CD4-positive, alpha-beta T cell treated with Interleukin-15 for 4 hours (primary cell): ENCODE data around the gene EPN3.

ENCODE experiments used
- DNase-seq: peaks from one replicate; pipeline ENCODE4 v3.0.0-alpha.2; 2020; ENCODE audit warnings: low spot score

EPN3 gene

DNA sequence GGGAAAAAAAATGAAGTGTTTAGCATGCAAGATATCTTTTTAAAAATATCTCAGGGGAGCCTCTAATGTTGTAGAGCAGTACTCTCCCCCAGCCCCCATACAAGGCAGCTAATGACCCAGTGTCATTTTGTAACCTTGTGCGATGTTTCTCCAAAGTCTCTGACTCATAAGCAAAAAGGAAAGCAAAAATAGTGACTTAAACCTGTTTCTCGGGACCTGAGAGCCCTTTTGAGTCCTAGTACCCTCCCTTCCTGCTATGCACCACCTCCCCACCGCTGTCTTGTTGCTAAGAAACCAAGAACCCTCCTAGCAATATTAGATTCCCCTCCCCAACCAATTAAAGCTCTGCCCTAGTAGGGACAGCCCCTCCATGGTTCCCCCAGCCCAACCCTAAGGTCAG is 21.5 kb upstream of the EPN3 start:
- peak; percentile 75 for DNase-seq

DNA sequence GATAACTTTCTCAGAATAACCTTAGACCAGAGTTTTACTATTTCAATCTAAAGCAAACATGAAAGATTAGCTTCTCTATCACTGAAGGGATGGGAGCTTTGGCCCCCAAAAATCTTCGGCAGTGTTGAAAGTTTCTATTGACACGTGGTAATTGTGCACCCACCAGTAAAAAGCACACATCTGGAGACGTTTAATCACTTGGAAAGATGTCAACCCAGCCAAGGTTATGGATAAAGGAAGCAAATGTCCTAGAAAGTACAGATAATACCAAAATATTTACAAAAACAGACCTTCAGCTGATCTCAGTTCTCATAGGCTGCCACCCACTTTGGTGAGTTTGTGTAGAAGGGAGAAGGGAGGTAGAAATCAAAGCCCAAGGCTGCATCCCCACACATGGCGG is 19.0 kb upstream of the EPN3 start:
- DNase-seq, result no peak

DNA sequence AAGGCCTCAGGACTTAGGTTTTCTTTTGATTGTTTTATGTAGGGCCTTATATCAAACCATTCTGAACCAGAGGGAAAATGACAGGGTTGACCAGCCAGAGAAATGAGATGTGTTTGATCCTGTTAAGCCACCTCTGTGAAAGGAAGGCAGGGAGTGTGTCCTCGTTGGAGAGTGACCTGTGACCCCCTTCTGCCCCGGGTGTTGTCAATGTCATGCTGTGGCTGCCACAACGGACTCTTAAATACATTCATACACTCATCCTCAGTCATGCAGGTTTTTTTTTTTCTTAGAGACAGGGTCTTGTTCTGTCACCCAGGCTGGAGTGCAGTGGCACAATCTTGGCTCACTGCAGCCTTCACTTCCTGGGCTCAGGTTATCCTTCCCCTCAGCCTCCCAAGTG is 18.1 kb upstream of the EPN3 start:
- DNase-seq, result no peak

DNA sequence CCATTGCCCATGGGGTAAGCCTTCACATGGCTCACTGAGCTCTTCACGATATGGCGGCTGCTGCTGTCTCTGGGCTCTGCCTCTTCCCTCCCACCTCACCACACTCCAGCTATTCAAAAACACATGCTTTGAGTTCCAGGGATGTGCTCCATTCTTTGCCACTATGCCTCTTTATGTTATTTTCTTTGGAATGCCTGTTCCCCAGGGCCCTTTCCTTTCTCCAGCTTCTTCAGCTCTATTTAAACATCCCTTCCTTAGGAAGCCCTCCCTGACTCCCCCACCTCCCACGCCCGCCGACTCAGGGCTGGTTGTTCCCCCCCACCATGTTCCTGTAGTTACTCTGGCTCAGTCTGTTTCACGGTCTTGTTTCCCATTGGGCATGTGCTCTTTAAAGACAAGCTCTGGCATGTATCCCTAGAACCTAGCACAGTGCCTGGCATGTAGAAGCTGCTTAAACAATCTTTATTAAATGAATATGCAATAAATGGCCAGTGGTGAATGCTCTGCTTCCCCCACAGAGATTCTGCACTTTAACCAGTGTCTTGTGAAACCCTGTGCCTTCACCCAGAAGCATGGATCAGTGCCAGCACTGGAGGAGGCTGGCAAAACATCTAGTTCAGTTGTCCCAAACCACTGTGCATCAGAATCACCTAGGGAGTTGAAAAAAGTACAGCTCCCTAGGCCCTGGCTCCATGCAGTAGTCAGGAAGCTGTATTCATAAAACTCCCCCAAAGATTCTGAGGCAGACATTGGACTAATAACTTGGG is 17.4 kb upstream of the EPN3 start:
- no peak for DNase-seq

DNA sequence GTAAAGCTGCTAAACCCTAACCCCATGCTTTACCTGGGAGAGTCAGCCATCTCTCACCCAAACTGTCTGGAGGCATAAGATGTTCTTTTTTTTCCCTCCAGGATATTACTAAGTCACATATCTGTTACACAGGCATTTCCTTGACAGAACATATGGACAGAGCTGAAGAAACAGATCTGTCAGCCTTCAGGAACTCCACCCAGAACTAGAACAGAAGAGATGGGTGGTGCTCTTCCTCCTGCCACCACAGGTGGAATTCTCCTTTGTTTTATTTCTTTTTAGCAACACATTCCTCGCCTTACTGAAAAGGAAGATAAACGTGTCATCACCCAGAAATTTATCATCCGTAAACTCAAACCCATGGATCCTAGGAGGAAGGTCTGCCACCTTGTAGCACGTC is 15.5 kb upstream of the EPN3 start:
- DNase-seq, result no peak

DNA sequence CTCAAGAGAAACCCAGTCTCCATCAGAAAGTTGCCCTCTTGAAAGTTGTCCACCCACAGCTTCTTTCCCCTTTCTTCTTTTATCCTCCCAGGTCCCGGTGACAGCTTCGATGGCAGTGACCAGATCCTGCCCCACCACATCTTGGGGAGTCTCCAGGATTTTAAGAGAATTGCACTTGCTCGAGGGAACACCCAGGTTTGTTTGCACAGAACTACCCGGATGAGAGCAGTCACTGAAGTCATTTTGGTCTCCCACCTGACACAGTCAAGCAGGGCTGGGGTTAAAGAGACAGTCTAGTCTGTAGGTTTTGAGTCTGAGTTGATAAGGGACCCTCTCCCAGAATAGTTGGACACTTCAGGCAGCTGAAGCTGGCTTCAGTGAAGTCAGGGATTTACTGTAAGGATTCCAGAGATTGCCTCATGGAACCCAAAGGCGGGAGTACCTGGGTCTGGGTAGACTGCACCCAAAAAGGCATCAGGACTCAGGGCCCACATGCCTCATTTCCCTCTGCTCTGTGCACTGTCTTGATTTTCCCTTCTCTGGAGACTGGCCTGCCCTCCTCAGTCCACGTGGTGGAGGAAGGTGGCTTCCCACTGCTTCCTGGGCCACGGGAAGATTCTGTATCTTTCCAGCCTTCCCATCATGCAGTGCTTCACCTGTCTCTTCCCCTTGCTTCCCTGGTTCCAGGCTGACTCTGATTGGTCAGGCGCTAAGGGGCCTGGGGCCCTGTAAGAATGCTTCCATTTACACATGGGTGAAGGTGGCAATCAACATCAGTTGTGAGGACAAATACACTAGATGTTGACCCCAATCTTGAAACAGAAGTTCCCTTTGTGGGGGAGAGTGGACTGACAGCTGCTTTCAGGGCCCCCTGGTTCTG is 14.8 kb upstream of the EPN3 start:
- no peak for DNase-seq

DNA sequence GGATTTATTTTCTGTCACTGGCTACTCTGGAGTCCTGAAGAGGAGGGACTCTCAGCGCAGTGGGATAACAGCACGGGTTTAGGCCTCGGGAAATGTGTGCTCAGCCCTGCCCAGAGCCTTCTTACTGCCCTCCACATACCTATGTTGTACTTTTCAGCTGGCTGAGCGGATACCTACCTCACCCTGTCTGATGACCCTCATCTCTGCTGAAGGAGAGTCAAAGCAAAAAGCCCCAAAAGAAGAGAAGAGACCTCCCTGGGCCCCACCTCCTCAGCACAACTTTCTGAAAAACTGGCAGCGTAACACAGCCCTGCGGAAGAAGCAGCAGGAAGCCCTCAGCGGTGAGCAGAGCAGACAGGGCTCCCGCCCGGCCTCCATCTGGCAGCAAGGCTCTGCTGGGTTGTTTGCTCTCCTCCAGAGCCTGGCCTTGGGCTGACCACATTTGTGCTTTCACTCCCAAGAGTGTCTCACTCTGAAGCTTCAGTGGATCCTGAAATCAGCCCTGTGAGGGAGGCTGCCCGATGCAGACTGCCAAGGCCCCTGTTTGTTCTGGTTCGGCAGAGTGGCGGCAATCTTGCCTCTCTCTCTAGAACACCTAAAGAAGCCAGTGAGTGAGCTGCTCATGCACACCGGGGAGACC is 14.0 kb upstream of the EPN3 start:
- DNase-seq, result no peak

DNA sequence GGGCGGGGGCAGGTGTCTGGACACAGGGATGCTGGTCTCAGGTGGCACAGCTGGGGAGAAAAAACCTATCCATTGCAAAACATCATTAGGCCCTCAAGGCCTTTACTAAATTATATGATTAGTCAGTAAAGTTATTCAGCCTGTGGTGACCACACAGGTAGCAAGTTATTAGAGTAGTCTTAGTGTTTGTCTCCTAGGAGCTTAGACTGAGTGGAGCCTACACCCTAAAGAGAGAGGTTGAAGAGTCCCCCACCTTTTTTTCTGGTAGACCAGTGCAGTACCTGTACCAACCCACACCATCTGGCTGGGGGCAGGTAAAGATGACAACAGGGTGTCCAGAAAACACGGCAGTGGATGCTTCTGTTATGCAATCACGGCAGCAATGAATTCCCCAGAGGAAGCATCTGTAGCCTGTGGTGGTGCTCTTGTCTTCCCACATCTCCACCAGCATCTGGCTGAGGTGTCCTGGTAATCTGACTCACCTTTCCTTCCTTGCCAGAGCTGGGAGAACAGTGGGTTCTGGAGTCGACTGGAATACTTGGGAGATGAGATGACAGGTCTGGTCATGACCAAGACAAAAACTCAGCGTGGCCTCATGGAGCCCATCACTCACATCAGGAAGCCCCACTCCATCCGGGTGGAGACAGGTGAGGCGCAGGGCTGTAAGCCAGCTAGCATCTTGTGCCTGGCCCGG is 13.2 kb upstream of the EPN3 start:
- no peak for DNase-seq

DNA sequence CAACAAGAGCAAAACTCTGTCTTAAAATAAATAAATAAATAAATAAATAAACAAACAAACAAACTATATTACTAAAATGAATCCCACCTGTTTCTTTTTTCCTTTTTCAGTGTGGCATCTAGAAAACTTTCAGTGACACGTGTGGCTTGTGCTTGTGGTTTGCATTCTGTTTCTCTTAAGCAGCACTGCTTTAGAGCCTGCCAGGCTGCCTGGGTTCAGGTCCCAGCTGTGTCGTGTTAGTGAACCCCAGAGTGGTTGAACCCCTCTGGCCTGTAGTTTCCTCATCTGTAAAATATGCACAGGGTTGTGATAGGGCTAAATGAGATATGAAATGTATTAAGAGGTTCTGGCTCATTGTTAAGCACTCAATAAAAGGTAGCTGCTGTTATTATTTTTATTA is 12.1 kb upstream of the EPN3 start:
- no peak for DNase-seq

DNA sequence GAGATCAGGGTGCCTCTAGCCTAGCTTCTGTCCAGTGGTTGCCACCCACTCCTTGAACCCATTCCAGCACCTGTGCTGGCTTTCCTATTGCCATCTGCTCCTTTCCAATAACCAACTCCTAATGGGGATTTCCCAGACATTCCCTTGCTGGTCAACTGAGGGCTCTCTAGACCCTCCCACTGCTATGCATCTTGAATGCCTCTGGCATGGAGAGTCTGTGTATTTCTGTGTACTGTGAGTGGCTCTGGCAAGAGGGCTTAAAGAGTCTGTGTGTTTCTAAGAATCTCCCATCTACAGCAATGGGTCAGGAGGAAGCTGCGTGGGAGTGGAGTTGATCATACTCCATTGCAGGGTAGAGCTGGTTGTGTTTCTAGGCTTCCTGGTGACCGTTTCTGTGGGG is 11.0 kb upstream of the EPN3 start:
- DNase-seq, result no peak

DNA sequence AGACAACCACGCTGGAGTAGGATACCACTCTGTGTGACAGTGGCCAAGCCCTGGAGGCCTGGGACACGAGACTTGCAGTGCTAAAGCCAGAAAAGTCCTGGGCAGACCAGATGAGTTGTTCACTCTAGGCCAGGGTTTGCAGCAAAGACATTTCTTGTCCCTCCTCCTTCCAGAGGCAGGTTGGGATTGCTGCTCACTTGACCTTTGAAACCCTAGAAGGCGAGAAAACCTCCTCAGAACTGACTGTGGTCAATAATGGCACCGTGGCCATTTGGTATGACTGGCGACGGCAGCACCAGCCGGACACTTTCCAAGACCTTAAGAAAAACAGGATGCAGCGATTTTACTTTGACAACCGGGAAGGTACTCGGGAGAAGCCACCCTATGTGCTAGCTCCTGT is 9.8 kb upstream of the EPN3 start:
- no peak for DNase-seq

DNA sequence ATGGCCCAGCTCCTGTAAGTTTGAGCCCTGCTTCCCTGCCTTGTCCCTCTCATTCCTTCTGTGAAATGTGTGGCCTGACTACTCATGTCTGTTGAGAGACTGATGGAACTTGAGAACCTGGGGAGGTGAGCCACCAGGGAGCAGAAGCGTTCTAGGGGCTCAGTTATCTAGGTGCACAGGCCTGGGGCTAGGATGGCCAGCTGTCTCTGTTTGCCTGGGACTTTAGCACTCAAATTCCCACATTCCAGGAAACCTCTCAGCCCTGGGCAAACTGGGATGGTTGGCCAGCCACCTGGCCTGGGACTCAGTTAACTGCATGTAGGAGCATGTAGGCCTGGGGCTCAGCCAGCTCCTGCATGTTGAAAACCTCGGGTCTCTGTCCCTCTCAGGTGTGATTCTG is 9.3 kb upstream of the EPN3 start:
- DNase-seq, result no peak

DNA sequence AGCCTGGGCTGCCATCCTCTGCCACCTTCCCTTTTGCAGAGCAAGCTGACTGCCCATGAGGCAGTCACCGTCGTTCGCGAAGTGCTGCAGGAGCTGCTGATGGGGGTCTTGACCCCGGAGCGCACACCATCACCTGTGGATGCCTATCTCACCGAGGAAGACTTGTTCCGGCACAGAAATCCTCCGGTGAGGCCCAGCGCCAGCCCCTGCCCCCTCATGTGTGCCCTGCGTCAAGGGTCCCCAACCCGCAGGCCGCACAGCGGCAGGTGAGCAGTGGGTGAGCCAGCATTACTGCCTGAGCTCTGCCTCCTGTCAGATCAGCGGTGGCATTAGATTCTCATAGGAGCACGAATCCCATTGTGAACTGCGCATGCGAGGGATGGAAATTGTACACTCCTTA is 7.7 kb upstream of the EPN3 start:
- no peak for DNase-seq

DNA sequence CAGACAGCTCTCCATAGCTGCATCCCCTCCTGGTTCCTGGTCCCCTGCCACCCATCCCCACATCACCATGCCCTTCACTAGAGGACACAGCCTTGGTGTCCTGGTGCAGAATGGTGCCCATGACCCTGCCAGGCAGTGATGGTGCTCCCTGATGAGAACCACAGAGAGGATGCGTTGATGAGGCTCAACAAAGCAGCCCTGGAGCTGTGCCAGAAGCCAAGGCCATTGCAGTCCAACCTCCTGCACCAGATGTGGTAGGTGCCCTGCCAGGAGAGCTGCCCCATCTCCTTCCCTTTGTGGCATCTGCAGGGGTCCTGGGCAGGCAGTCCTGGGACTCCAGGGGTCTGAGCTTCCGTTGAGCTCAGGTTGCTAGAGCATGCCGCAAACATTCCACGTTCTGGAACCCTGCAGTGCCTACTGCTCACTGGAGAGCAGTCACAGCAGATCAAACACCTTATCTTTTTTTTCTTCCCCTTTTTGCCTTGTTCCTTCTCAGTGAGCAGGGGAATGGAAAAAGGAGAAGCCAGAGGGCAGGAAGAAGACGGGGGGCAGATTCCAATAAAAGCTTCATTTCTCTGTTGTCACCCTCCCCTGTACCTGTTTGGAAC is 5.3 kb upstream of the EPN3 start:
- no peak for DNase-seq

DNA sequence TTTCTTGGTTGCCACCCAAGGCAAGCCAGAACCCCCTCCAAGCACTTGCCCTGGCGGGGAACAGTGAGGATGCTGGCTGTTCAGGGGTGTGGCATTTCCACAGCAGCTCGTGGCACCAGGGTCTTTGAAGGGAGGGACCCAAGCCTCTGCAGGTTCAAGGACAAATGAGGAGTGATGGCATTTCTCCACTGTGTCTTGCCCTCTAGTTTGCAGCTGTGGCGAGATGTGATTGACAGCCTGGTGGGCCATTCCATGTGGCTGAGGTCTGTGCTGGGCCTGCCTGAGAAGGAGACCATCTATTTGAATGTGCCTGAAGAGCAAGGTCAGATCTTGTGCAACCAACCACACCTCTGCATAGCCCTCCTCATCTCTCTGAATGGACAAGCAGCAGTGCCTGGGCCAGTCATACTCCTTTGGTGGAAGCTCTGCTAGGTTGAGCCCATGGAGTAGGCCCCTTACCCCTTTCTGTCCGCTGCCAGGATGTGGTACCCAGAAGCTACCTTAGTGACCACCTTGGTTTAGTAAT is 4.5 kb upstream of the EPN3 start:
- no peak for DNase-seq

DNA sequence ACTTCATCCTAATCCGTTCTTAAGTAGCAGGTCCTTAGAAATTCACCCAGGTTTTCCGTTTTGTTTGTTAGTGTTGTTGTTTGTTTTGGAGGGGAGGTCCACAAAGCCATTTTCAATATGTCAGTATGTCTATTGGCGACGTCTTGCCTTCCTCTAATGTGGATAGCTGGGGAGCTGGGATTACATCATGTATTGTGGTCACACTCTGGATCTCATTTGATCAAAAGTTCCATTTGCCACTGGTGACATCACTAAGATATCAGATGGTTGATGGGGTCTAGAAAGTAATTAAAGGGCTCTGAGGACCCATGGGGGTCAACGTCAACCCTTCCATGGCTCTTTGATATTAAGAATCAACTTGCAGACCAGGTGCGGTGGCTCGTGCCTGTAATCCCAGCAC is 2.7 kb upstream of the EPN3 start:
- DNase-seq, result no peak

DNA sequence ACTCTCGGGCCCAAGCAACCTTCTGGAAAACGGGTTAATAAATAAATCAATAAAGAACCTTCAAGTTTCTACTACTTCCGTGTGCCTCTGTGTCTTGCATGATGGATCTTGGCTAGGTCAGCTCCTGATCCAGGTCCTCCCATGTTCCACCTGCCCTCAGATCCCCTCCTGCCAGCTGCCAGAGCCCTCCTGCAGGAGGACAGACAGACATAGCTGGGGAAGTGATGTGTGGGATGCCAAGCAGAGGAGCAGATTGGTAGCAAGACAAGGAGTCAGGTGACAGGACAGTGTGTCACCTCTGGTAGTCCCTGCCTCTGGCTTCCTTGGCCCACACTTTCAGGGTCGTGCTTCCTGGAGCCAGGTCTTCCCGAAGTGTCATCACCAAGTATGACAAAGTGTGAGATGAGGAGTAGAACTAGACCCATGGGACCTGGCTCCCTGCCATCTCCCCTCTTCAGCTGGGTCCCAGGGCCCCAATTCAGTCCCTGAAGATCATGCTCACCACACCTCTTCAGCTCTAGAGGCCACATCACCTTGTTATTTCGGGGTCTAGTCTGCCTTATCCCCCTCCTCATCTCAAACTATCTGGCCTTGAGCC is 1.0 kb upstream of the EPN3 start:
- DNase-seq, result no peak

DNA sequence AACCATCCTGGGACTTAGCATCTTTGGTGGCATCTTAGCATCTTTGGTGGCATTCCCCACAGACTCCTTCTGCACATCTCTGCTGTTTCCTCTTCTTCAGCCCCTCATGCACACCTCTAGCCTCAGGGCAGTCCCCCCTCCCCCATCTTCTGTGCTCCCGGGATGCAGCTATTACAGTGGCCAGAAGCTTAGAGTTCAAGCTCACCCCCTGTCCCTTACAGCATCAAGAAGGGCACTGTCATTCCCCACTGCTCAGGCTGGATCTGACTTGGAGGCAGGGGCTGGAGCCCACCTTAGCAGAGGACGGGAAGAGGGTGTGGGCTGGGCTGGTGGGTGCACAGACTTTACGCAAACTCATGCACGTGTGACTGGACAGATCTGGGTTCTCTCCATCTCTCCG is 650 bp downstream of the EPN3 start:
- DNase-seq, result no peak

DNA sequence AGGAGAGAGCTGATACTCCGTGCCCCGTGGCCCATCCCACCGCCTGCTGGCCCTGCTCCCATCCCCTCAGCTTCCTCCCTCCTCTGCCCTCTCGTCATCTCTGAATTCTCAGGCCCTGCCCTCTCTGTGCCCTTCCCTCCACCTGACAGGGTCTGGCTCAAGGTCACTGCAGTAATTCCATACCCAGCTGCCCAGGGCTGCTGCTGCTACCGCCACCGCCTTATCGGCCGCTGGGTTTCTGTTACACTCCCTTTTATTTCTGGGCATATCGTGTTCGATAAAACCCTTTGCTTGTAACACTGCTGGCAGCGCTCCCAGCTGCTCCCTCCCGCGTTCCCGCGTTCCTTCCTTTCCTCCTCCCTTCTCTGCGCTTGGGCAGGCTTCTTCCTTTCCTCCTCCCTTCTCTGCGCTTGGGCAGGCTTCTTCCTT is 1.2 kb downstream of the EPN3 start:
- no peak for DNase-seq

DNA sequence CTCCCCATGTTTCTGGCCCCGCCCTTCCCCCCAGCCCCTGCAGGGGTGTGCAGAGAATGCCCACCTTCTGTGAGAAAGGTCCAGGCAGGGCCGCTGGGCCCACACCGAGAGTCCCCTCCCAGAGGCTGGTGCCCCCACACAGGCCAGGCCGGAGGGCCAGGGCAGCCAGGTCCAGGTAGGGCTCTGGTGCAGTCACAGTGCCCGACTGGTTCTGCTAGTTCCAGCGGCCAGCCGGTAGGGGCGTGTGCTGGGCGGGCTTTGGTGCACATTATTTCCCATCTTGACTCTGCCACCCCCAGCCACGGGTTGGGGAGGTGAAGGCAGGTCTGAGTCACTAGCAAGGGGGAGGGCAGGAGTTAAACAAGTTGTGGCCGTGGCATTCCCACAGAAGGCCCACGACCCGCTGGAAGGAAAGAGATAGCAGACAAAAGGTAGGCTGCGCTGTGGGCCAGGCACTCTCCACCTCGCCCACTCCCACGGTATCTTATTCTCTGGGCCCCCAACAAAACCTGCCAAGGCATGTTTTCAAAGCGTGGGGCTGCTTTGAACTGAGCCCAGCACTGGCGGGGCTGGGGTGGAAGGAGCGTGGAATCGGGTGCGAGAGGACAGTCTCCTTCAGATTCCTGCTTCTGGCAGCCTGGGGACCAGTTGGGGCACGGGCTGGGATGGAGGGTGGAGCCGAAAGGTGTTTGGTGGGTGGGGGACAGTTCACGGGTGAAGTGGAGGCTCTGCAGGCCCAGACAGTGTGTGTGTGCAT is 1.9 kb downstream of the EPN3 start:
- no peak for DNase-seq

DNA sequence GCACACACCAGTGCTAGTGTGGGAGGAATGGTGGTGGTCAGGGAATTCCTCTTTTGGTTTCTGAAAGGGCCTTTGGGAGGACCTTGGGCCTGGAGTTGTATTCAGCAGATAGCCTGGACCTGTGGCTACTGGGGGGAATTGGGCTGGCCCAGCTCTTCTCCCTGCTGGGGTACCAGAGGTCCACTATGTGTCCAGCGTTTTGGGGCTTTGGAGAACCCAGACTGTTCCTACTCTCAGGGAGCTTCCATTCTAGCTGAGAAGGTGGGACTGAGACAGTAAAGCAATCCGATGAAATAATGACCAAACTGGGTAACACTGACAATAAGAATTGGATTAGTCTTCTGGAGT is 2.4 kb downstream of the EPN3 start:
- DNase-seq, result no peak
